H1 (cell line): ENCODE data around the gene NEK10. TPM values are rescaled to one million over a fixed set of nuclear protein-coding genes. Genes with fewer than 3 reads are reported as not detected.

Source experiments
- CTCF ChIA-PET: fragments of 300-600 bp; sonication (Branson Sonifier 250); formaldehyde crosslinking; loops from one replicate; lab custom pipeline; 2021; ENCODE audit not compliant: partially characterized antibody; lab: Charles Lee
- POLR2A ChIA-PET: fragments of 300-600 bp; sonication (Branson Sonifier 250); formaldehyde crosslinking; loops from one replicate; lab custom pipeline; 2021; ENCODE audit warnings: inconsistent platforms; ENCODE audit not compliant: partially characterized antibody; lab: Charles Lee
- DNase-seq, 2 experiments: peaks; one replicate each; pipeline versions ENCODE4 v3.0.0 to v3.0.0-alpha.2; 2010 to 2022; ENCODE audit warnings: low spot score in 2 of 2, low read depth in 1 of 2, mixed read lengths in 1 of 2
- FAIRE-seq: peaks from 2 replicates; lab custom pipeline; 2011; peaks lifted over from hg19 to GRCh38; lab: Jason Lieb, UNC
- H2AFZ ChIP-seq: 2 replicates; pipeline ENCODE4 v1.8.1; 2012; ENCODE audit warnings: low read length, inconsistent platforms
- H2AK5ac ChIP-seq: 2 replicates; pipeline ENCODE4 v1.6.1; 2013; ENCODE audit warnings: low read depth, low read length
- H2BK120ac ChIP-seq: replicated peaks from 2 replicates; pipeline ENCODE3; 2013; ENCODE audit warnings: low read depth, low read length, inconsistent platforms
- H2BK12ac ChIP-seq: 2 replicates; pipeline ENCODE4 v1.6.1; 2013; ENCODE audit warnings: low read depth, low read length
- H2BK15ac ChIP-seq: 2 replicates; pipeline ENCODE4 v1.6.1; 2013; ENCODE audit warnings: low read length
- H2BK20ac ChIP-seq: 2 replicates; pipeline ENCODE4 v1.6.1; 2013; ENCODE audit warnings: low read length
- H2BK5ac ChIP-seq: 2 replicates; pipeline ENCODE4 v1.6.1; 2013; ENCODE audit warnings: low read depth, low read length
- H3K14ac ChIP-seq: 2 replicates; pipeline ENCODE4 v1.6.1; 2013; ENCODE audit warnings: inconsistent platforms; ENCODE audit not compliant: insufficient read length
- H3K18ac ChIP-seq: 2 replicates; pipeline ENCODE4 v1.6.1; 2013; ENCODE audit warnings: low read length; ENCODE audit errors: extremely low read depth
- H3K23ac ChIP-seq: 2 replicates; pipeline ENCODE4 v1.6.1; 2013; ENCODE audit warnings: inconsistent platforms; ENCODE audit not compliant: insufficient read length
- H3K23me2 ChIP-seq: 2 replicates; pipeline ENCODE4 v1.6.1; 2013; ENCODE audit warnings: low read depth, low read length
- H3K27ac ChIP-seq: 2 replicates; pipeline ENCODE4 v1.6.1; 2011; ENCODE audit warnings: low read depth, low read length, inconsistent platforms
- H3K27me3 ChIP-seq, 4 experiments: replicated peaks in 1 of 4; 1 replicate in 1 of 4; 2 replicates in 3 of 4; pipeline versions ENCODE4 v1.6.1 to v1.8.1; 2011 to 2013; ENCODE audit warnings: low read length in 3 of 4, mild to moderate bottlenecking in 3 of 4, inconsistent platforms in 2 of 4, mixed read lengths in 2 of 4, moderate library complexity in 1 of 4; ENCODE audit not compliant: control insufficient read depth in 3 of 4, insufficient read depth in 3 of 4; ENCODE audit errors: extremely low read depth in 1 of 4
- H3K36me3 ChIP-seq, 4 experiments: 2 replicates each; pipeline versions ENCODE4 v1.6.1 to v1.8.1; 2011 to 2013; ENCODE audit warnings: mild to moderate bottlenecking in 4 of 4, low read length in 3 of 4, moderate library complexity in 2 of 4, control low read depth in 1 of 4, inconsistent platforms in 1 of 4; ENCODE audit not compliant: insufficient read depth in 4 of 4, control insufficient read depth in 2 of 4
- H3K4ac ChIP-seq: replicated peaks from 2 replicates; pipeline ENCODE3; 2013; ENCODE audit warnings: low read length, low read depth, mixed read lengths, inconsistent platforms; ENCODE audit not compliant: insufficient read length
- H3K4me1 ChIP-seq, 4 experiments: replicated peaks in 1 of 4; 1 replicate in 1 of 4; 2 replicates in 3 of 4; pipeline versions ENCODE4 v1.6.1 to v1.8.1; 2011 to 2013; ENCODE audit warnings: low read length in 3 of 4, inconsistent platforms in 2 of 4, mixed read lengths in 1 of 4; ENCODE audit not compliant: insufficient read depth in 4 of 4, control insufficient read depth in 3 of 4
- H3K4me2 ChIP-seq, 2 experiments: 2 replicates each; pipeline versions ENCODE4 v1.6.1 to v1.8.1; 2011 to 2013; ENCODE audit warnings: low read depth in 2 of 2, low read length in 2 of 2, control low read depth in 1 of 2, inconsistent platforms in 1 of 2, mild to moderate bottlenecking in 1 of 2; ENCODE audit not compliant: insufficient read depth in 1 of 2
- H3K4me3 ChIP-seq, 4 experiments: fragments of 200-600, 300-600 bp in 1 of 4; sonication (generic), shearing (Covaris generic), sonication (Bioruptor Twin) in 1 of 4; 2 replicates each; pipeline versions ENCODE4 v1.5.1 to v1.8.1; 2011 to 2016; ENCODE audit warnings: low read length in 4 of 4, low read depth in 3 of 4, control low read depth in 2 of 4, inconsistent platforms in 2 of 4, mild to moderate bottlenecking in 2 of 4, mixed read lengths in 1 of 4, moderate library complexity in 1 of 4; ENCODE audit not compliant: insufficient read depth in 2 of 4; ENCODE audit errors: extremely low read depth in 1 of 4
- H3K56ac ChIP-seq: replicated peaks from 2 replicates; pipeline ENCODE3; 2013; ENCODE audit warnings: low read depth, mild to moderate bottlenecking, mixed read lengths, low read length, inconsistent platforms; ENCODE audit not compliant: insufficient read length
- H3K79me1 ChIP-seq: 2 replicates; pipeline ENCODE4 v1.6.1; 2013; ENCODE audit warnings: low read depth, low read length, control low read depth
- H3K79me2 ChIP-seq, 2 experiments: 2 replicates each; pipeline versions ENCODE4 v1.6.1 to v1.8.1; 2012 to 2013; ENCODE audit warnings: low read length in 2 of 2, mild to moderate bottlenecking in 2 of 2, inconsistent platforms in 1 of 2; ENCODE audit not compliant: insufficient read depth in 2 of 2, control insufficient read depth in 1 of 2
- H3K9ac ChIP-seq, 4 experiments: replicated peaks in 1 of 4; 1 replicate in 1 of 4; 2 replicates in 3 of 4; pipeline versions ENCODE4 v1.6.1 to v1.8.1; 2011 to 2013; ENCODE audit warnings: low read depth in 3 of 4, low read length in 3 of 4, control low read depth in 2 of 4, mild to moderate bottlenecking in 2 of 4, moderate library complexity in 2 of 4, inconsistent platforms in 1 of 4; ENCODE audit errors: extremely low read depth in 1 of 4
- H3K9me3 ChIP-seq, 2 experiments: 2 replicates each; pipeline versions ENCODE4 v1.6.1 to v1.8.1; 2012 to 2013; ENCODE audit warnings: mild to moderate bottlenecking in 2 of 2, moderate library complexity in 2 of 2, control low read depth in 1 of 2, inconsistent platforms in 1 of 2, low read depth in 1 of 2, low read length in 1 of 2, mixed read lengths in 1 of 2; ENCODE audit not compliant: insufficient read depth in 2 of 2
- H4K20me1 ChIP-seq, 2 experiments: replicated peaks in 1 of 2; 2 replicates each; pipeline versions ENCODE3 to v1.8.1; 2011 to 2013; ENCODE audit warnings: inconsistent platforms in 2 of 2, low read length in 2 of 2, mild to moderate bottlenecking in 1 of 2; ENCODE audit not compliant: insufficient read depth in 2 of 2, control insufficient read depth in 1 of 2
- H4K5ac ChIP-seq: 2 replicates; pipeline ENCODE4 v1.6.1; 2013; ENCODE audit warnings: low read length, low read depth, mixed read lengths, inconsistent platforms; ENCODE audit not compliant: insufficient read length
- H4K8ac ChIP-seq: 2 replicates; pipeline ENCODE4 v1.8.0; 2013; ENCODE audit warnings: mild to moderate bottlenecking, moderate library complexity, low read length, inconsistent platforms; ENCODE audit not compliant: insufficient read depth; ENCODE audit errors: extremely low read depth
- H4K91ac ChIP-seq: replicated peaks from 2 replicates; pipeline ENCODE3; 2013; ENCODE audit warnings: low read length, mixed read lengths, inconsistent platforms; ENCODE audit not compliant: insufficient read length
- KDM1A ChIP-seq: fragments of 200-600, 300-600 bp; sonication (generic); IDR thresholded peaks from 2 replicates; pipeline ENCODE4 v1.7.1; 2016; ENCODE audit warnings: mild to moderate bottlenecking, low read length, borderline replicate concordance
- WGBS, 2 experiments: shearing (Covaris generic) in 1 of 2; methylation state at CpG; one replicate each; pipeline versions ENCODE4 v1.1.6 to v1.1.7; 2013 to 2015; ENCODE audit warnings: low lambda C conversion rate in 2 of 2, mixed read lengths in 2 of 2, inconsistent platforms in 1 of 2, low coverage in 1 of 2, missing lambda C conversion rate in 1 of 2; ENCODE audit not compliant: insufficient replicate concordance in 2 of 2, insufficient coverage in 1 of 2, insufficient read length in 1 of 2; ENCODE audit errors: extremely low coverage in 1 of 2, missing lambda C conversion rate in 1 of 2; 5-methylcytosine and 5-hydroxymethylcytosine counted together
- polyA plus RNA-seq, 7 experiments: library from polyadenylated mRNA; depleted of rRNA in 3 of 7; stranded (reverse) in 5 of 7; unstranded in 2 of 7; fragments of >200 nt in 5 of 7; fragments of 200-250 nt in 2 of 7; gene quantifications; 1 replicate in 5 of 7; 2 replicates in 1 of 7; 4 replicates in 1 of 7; pipeline versions ENCODE4 v1.2.1 to v1.2.3, GENCODE V29; 2011 to 2013; ENCODE audit warnings: missing spikeins in 2 of 7, mixed read lengths in 2 of 7
- total RNA-seq: library from RNA; stranded (reverse); fragmentation: NEBNext Ultra II Directional; extraction: Animal tissue kit (Norgen Biotek cat#: 25700); gene quantifications from 2 replicates; pipeline ENCODE4 v1.2.1, GENCODE V29; 2021

NEK10 gene
- total and polyA plus RNA-seq, 2 of the 8 experiments (the other 6 are each of a cell fraction or from before 2014, with no cell fraction given): 0.18 to 0.50 TPM

GRCh38 chr3:27194861-27195483 lies 174.2 kb downstream of the NEK10 start:
- ChIA-PET POLR2A (no interaction called here), CTCF (interaction anchor here (0.6 to 1.6 kb wide), 3 partner anchors 27 to 567 kb away, joined by 3 to 6 read pairs (median 3); no protein-coding TSS in a partner anchor)
- no peak for TF ChIP-seq KDM1A
- no peak overlapping the region for H3K9ac ChIP-seq
- H4K8ac ChIP-seq: no peak overlapping the region
- no peaks in the 10 kb centered on the region for H3K4me1 ChIP-seq
- no peak overlapping the region for H3K4ac ChIP-seq
- H2AFZ ChIP-seq: no peak overlapping the region
- no peak overlapping the region for H2AK5ac ChIP-seq
- DNase-seq (no peak), FAIRE-seq (no peak)
- no peak overlapping the region for H3K14ac ChIP-seq
- no peak overlapping the region for H3K23ac ChIP-seq
- H3K79me2 ChIP-seq: no peaks in the 10 kb centered on the region
- no peaks in the 10 kb centered on the region for H3K79me1 ChIP-seq
- H3K56ac ChIP-seq: no peak overlapping the region
- no peaks in the 10 kb centered on the region for H4K20me1 ChIP-seq
- H2BK120ac ChIP-seq: no peak overlapping the region
- no peak overlapping the region for H4K91ac ChIP-seq
- no peak overlapping the region for H2BK20ac ChIP-seq
- H3K23me2 ChIP-seq: no peaks in the 10 kb centered on the region
- 3% methylated on average over 1 of the region's 1 CpG; no CpG with 5 or more reads in 1 of the 2 experiments for WGBS, 2 experiments
- no peak overlapping the region for H4K5ac ChIP-seq
- H2BK15ac ChIP-seq: no peak overlapping the region
- no peak overlapping the region for H3K18ac ChIP-seq
- H3K9me3 ChIP-seq: no peaks in the 10 kb centered on the region
- no peak overlapping the region for H2BK12ac ChIP-seq
- no peak overlapping the region for H3K4me2 ChIP-seq
- no peaks in the 10 kb centered on the region for H3K27me3 ChIP-seq
- no peaks in the 10 kb centered on the region for H3K36me3 ChIP-seq
- no peak overlapping the region for H3K4me3 ChIP-seq
- no peak overlapping the region for H3K27ac ChIP-seq
- no peak overlapping the region for H2BK5ac ChIP-seq
